GM12874 (cell line): ENCODE data around the gene MGLL.

Source experiments
- TF ChIP-seq, protein P1 (sequence below): IDR thresholded peaks from 2 replicates; pipeline ENCODE4 v1.5.1; 2011; ENCODE audit warnings: low read depth, mild to moderate bottlenecking, control low read depth, low read length, moderate library complexity; ENCODE audit not compliant: insufficient read depth

Gene MGLL

GRCh38 chr3:127689266-127689860 is 133.0 kb downstream of the MGLL start:
- TF ChIP-seq, protein P1, sequence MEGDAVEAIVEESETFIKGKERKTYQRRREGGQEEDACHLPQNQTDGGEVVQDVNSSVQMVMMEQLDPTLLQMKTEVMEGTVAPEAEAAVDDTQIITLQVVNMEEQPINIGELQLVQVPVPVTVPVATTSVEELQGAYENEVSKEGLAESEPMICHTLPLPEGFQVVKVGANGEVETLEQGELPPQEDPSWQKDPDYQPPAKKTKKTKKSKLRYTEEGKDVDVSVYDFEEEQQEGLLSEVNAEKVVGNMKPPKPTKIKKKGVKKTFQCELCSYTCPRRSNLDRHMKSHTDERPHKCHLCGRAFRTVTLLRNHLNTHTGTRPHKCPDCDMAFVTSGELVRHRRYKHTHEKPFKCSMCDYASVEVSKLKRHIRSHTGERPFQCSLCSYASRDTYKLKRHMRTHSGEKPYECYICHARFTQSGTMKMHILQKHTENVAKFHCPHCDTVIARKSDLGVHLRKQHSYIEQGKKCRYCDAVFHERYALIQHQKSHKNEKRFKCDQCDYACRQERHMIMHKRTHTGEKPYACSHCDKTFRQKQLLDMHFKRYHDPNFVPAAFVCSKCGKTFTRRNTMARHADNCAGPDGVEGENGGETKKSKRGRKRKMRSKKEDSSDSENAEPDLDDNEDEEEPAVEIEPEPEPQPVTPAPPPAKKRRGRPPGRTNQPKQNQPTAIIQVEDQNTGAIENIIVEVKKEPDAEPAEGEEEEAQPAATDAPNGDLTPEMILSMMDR, result no peak

GRCh38 chr3:127688416-127689265 is 133.7 kb downstream of the MGLL start:
- TF ChIP-seq, protein P1, result no peak

- TF ChIP-seq, protein P1, result no peak
Measured at GRCh38 chr3:127688022-127688415, 134.3 kb downstream of the MGLL start.

GRCh38 chr3:127687228-127687737 is 135.0 kb downstream of the MGLL start:
- TF ChIP-seq, protein P1, result no peak

DNA sequence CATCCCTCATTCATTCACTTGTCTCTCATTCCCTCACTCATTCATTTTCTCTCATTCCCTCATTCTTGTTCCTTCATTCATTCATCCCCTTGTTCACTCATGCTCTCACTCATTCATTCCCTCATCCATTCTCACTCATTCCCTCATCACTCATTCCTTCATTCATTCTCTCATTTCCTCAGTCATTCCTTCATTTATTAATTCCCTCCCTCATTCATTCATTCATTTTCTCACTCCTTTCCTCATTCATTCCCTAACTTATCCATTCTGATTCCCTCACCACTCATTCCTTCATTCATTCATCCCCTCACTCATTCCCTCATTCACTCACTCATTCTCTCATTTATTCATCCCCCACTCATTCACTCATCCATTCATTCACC is 135.8 kb downstream of the MGLL start:
- TF ChIP-seq, protein P1, result no peak

GRCh38 chr3:127685708-127686511 is 136.4 kb downstream of the MGLL start:
- TF ChIP-seq, protein P1, result no peak
